Measurements from ENCODE around the gene CEP152. TPM values are rescaled to one million over a fixed set of nuclear protein-coding genes. Genes with fewer than 3 reads are reported as not detected.

Gene CEP152
- total and polyA plus RNA-seq, 9 of the 15 experiments (the other 6 are each of a cell fraction or from before 2014, with no cell fraction given): 9.9 to 43.0 (median 23.6) TPM

GRCh38 chr15:48695827-48696573 lies 114.9 kb downstream of the CEP152 start (continued):
- TF ChIP-seq AFF4 (CRISPR knock-in tag; IDR thresholded peaks at IDR 0.05) (no peak), FOXK2 (conservative IDR thresholded peaks at IDR 0.05 in 1 of 2, IDR thresholded peaks at IDR 0.05 in 1 of 2; ENCODE audit: low read depth in 2 of 2) (0 out of 4 replicates have a peak, but pooled peaks of 1 of the 2 experiments have one; percentile 19), MECOM (CRISPR knock-in tag; IDR thresholded peaks at IDR 0.05) (peak; percentile 40; the same call in 1 of the 2 replicates), NFE2L1 (tag; IDR thresholded peaks at IDR 0.05; ENCODE audit: borderline replicate concordance, low read depth) (no peak)

GRCh38 chr15:48695088-48695826 lies 115.6 kb downstream of the CEP152 start:
- FAIRE-seq (no peak), DNase-seq (ENCODE audit: extremely low read depth in 1 of 4, low spot score in 3 of 4) (no peak), ATAC-seq (no peak)
- Histone ChIP-seq H3K27ac (ENCODE audit: extremely low read depth, low read depth, low read length) (no peak overlapping the region), H3K4me1 (replicated peaks in 1 of 2; ENCODE audit: control insufficient read depth in 2 of 2, insufficient read depth in 2 of 2, low read length in 2 of 2) (peaks cover 0 to 22% of the 10 kb centered on the region in 2 experiments; a peak in 2 of 5 replicates), H3K36me3 (ENCODE audit: control insufficient read depth, insufficient read depth, low read length) (no peaks in the 10 kb centered on the region), H3K4me3 (no peak overlapping the region), H3K9me3 (replicated peaks; ENCODE audit: control insufficient read depth, insufficient read depth, low read depth, low read length) (no peaks in the 10 kb centered on the region), H3K4me2 (ENCODE audit: insufficient read depth, low read length) (no peak overlapping the region), H4K20me1 (replicated peaks; ENCODE audit: control insufficient read depth, insufficient read depth, low read length) (no peaks in the 10 kb centered on the region), H2AFZ (ENCODE audit: low read depth, low read length) (no peak overlapping the region), H3K27me3 (ENCODE audit: control insufficient read depth in 2 of 2, insufficient read depth in 2 of 2, low read length in 2 of 2) (no peaks in the 10 kb centered on the region), H3K79me2 (ENCODE audit: control insufficient read depth, insufficient read depth, low read length) (no peaks in the 10 kb centered on the region), H3K9me1 (ENCODE audit: control insufficient read depth, insufficient read depth, low read length) (no peaks in the 10 kb centered on the region), H3K9ac (ENCODE audit: insufficient read depth in 1 of 2, low read depth in 2 of 2, low read length in 2 of 2) (no peak overlapping the region)
- ChIA-PET CTCF (ENCODE audit: low intra/inter-chr PET ratio) (no interaction called here), POLR2A (no interaction called here)
- BruUV-seq (replicated peaks): no TSS peak
- intact Hi-C loops (cut with micrococcal nuclease): no loop called here
- in situ Hi-C loops (cut with MboI): no loop called here
- TF ChIP-seq PHF21A (IDR thresholded peaks at IDR 0.05; ENCODE audit: borderline replicate concordance, low read depth) (no peak), RFX7 (CRISPR knock-in tag; IDR thresholded peaks at IDR 0.05) (no peak), ZNF347 (CRISPR knock-in tag; IDR thresholded peaks at IDR 0.05; ENCODE audit: low read depth) (no peak), TRIM25 (IDR thresholded peaks at IDR 0.05; ENCODE audit: borderline replicate concordance) (no peak), KHSRP (IDR thresholded peaks at IDR 0.05) (no peak), ARID2 (IDR thresholded peaks at IDR 0.05) (no peak), MLLT1 (IDR thresholded peaks at IDR 0.05) (no peak), ZFP30 (CRISPR knock-in tag; IDR thresholded peaks at IDR 0.05; ENCODE audit: borderline replicate concordance) (no peak), ZNF445 (CRISPR knock-in tag; IDR thresholded peaks at IDR 0.05; ENCODE audit: low read depth) (no peak)
